Measurements from ENCODE around the gene BRD4. TPM values are rescaled to one million over a fixed set of nuclear protein-coding genes. Genes with fewer than 3 reads are reported as not detected.
A peak's percentile ranks its signal among the peaks of the same experiment; 100 is the strongest.

BRD4 gene
- total RNA-seq, 2 experiments from 2014 or later: 33.6 to 143 TPM

DNA sequence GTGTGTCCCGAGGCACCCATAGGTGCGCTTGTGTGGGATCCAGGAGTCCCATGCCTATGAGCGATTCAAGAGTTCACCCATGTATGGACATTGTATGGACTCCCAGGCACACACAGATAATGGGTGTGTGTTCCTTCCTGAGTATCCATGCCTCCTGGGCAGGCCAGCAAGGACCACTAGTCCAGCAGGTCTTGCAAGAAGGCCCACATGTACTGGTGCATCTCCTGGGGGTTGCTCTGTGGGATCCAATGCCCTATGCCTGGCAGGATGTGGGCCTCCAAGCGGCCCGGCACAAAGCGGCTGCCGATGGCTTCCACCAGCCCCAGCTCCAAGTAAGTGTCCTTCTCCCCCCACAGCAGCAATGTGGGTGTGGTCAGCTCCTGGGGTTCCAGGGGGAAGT lies 105.1 kb downstream of the BRD4 start:
- H4K20me1 ChIP-seq (ENCODE audit: insufficient read depth, low read length): no peaks in the 10 kb centered on the region
- no peak for DNase-seq (ENCODE audit: low spot score)
- H3K36me3 ChIP-seq (ENCODE audit: insufficient read depth, low read length): no peaks in the 10 kb centered on the region
- H2AFZ ChIP-seq (ENCODE audit: low read length): no peak overlapping the region
- intact Hi-C loops (cut with micrococcal nuclease; ENCODE audit: unreplicated experiment): no loop called here
- BruUV-seq (replicated peaks): no TSS peak
- H3K4me1 ChIP-seq (ENCODE audit: insufficient read depth, low read length, poor library complexity, severe bottlenecking): peaks cover 11% of the 10 kb centered on the region
- H3K9me3 ChIP-seq (ENCODE audit: low read length): no peaks in the 10 kb centered on the region
- H3K79me2 ChIP-seq (ENCODE audit: insufficient read depth, low read depth, low read length): no peaks in the 10 kb centered on the region
- CTCF ChIA-PET (ENCODE audit: unreplicated experiment): no interaction called here
- no peak overlapping the region for H3K4me2 ChIP-seq (ENCODE audit: low read length)
- no peak overlapping the region for H3K4me3 ChIP-seq (ENCODE audit: low read depth, low read length, poor library complexity, severe bottlenecking)
- no peak overlapping the region for H3K27ac ChIP-seq (ENCODE audit: low read depth, low read length, poor library complexity, severe bottlenecking)
- TF ChIP-seq, protein P1, sequence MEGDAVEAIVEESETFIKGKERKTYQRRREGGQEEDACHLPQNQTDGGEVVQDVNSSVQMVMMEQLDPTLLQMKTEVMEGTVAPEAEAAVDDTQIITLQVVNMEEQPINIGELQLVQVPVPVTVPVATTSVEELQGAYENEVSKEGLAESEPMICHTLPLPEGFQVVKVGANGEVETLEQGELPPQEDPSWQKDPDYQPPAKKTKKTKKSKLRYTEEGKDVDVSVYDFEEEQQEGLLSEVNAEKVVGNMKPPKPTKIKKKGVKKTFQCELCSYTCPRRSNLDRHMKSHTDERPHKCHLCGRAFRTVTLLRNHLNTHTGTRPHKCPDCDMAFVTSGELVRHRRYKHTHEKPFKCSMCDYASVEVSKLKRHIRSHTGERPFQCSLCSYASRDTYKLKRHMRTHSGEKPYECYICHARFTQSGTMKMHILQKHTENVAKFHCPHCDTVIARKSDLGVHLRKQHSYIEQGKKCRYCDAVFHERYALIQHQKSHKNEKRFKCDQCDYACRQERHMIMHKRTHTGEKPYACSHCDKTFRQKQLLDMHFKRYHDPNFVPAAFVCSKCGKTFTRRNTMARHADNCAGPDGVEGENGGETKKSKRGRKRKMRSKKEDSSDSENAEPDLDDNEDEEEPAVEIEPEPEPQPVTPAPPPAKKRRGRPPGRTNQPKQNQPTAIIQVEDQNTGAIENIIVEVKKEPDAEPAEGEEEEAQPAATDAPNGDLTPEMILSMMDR (conservative IDR thresholded peaks at IDR 0.05; ENCODE audit: low read length): no peak
- no peak for TF ChIP-seq EZH2phosphoT487 (IDR thresholded peaks at IDR 0.05; ENCODE audit: borderline replicate concordance, low read depth, low read length)
- no peaks in the 10 kb centered on the region for H3K9me2 ChIP-seq (ENCODE audit: insufficient read depth, low read length)
- POLR2A ChIA-PET: interaction anchor here (0.6 kb wide), 1 partner anchor 348 kb away, joined by 5 read pairs; no protein-coding TSS in a partner anchor

DNA sequence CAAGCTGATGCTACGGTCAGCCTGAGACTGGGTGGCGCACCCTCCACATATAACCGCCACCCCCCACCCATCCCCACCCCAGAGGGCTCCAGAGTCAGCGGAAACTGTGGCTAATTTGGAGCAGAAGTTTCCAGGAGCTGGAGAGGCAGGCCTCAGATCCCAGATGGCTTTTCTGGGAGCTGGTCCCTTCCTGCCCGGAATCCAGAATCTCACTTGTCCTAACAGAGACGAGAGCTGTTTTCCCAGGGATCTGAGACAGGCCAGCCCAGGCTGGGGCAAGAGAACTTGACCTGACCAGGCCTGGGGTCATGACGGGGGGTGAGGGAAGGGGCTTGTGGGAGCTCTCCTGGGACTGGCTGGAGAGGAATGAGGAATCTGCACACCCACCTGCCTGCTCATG lies 106.6 kb downstream of the BRD4 start:
- H3K36me3 ChIP-seq (ENCODE audit: insufficient read depth, low read length): no peaks in the 10 kb centered on the region
- no peaks in the 10 kb centered on the region for H3K9me3 ChIP-seq (ENCODE audit: low read length)
- DNase-seq (ENCODE audit: low spot score): no peak
- ChIA-PET CTCF (ENCODE audit: unreplicated experiment) (interaction anchor here (0.7 kb wide), 1 partner anchor 38 kb away, joined by 13 read pairs; no protein-coding TSS in a partner anchor), POLR2A (no interaction called here)
- BruUV-seq (replicated peaks): no TSS peak
- no peak overlapping the region for H2AFZ ChIP-seq (ENCODE audit: low read length)
- H3K79me2 ChIP-seq (ENCODE audit: insufficient read depth, low read depth, low read length): no peaks in the 10 kb centered on the region
- H3K9me2 ChIP-seq (ENCODE audit: insufficient read depth, low read length): no peaks in the 10 kb centered on the region
- H3K27ac ChIP-seq (ENCODE audit: low read depth, low read length, poor library complexity, severe bottlenecking): no peak overlapping the region
- no peak overlapping the region for H3K4me3 ChIP-seq (ENCODE audit: low read depth, low read length, poor library complexity, severe bottlenecking)
- H4K20me1 ChIP-seq (ENCODE audit: insufficient read depth, low read length): no peaks in the 10 kb centered on the region
- peaks cover 11% of the 10 kb centered on the region for H3K4me1 ChIP-seq (ENCODE audit: insufficient read depth, low read length, poor library complexity, severe bottlenecking)
- intact Hi-C loops (cut with micrococcal nuclease; ENCODE audit: unreplicated experiment): no loop called here
- no peak overlapping the region for H3K4me2 ChIP-seq (ENCODE audit: low read length)
- TF ChIP-seq, protein P1 (conservative IDR thresholded peaks at IDR 0.05; ENCODE audit: low read length): no peak
- TF ChIP-seq EZH2phosphoT487 (IDR thresholded peaks at IDR 0.05; ENCODE audit: borderline replicate concordance, low read depth, low read length): no peak

DNA sequence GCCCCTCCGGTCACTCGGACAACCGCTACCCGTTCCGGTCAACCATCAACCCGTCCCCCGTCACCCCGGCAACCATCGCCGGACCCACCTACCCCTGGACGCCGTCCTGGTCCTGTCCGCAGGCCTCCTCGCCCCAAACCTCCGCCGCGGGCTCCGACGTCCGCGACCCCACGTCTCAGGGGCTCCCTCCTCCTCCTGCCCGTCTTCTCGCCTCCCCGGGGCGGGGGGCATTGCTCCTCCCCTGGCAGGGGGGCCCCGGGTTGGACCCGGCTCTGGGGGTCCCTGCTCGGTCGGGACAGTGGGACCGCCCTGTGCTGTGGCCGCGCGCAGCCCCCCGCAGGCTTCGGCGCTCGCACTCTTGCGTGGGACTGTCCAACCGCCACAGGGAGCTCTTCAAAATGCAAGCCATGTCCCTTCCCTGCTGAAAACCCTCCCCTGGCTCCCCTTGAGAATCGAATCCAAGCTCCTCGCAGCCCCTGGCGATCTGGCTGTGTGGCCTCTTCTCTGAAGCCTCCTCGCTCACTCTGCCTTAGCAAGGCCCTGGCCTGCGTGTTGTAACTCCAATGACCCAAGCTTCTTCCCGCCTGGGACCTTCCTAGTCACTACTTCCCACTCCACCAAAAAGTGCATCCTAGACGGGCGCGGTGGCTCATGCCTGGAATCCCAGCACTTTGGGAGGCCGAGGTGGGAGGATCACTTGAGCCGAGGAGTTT lies 108.5 kb downstream of the BRD4 start:
- DNase-seq (ENCODE audit: low spot score): no peak
- Histone ChIP-seq H3K79me2 (ENCODE audit: insufficient read depth, low read depth, low read length) (no peaks in the 10 kb centered on the region), H3K4me2 (ENCODE audit: low read length) (peak overlapping the region; percentile 58), H3K4me1 (ENCODE audit: insufficient read depth, low read length, poor library complexity, severe bottlenecking) (peaks cover 11% of the 10 kb centered on the region), H4K20me1 (ENCODE audit: insufficient read depth, low read length) (no peaks in the 10 kb centered on the region), H2AFZ (ENCODE audit: low read length) (peak overlapping the region; percentile 40; the same call in 1 of the 2 replicates), H3K9me3 (ENCODE audit: low read length) (no peaks in the 10 kb centered on the region), H3K9me2 (ENCODE audit: insufficient read depth, low read length) (no peaks in the 10 kb centered on the region), H3K36me3 (ENCODE audit: insufficient read depth, low read length) (no peaks in the 10 kb centered on the region), H3K4me3 (ENCODE audit: low read depth, low read length, poor library complexity, severe bottlenecking) (peak overlapping the region; percentile 62), H3K27ac (ENCODE audit: low read depth, low read length, poor library complexity, severe bottlenecking) (no peak overlapping the region)
- intact Hi-C loops (cut with micrococcal nuclease; ENCODE audit: unreplicated experiment): no loop called here
- TF ChIP-seq, protein P1 (conservative IDR thresholded peaks at IDR 0.05; ENCODE audit: low read length): no peak
- no peak for TF ChIP-seq EZH2phosphoT487 (IDR thresholded peaks at IDR 0.05; ENCODE audit: borderline replicate concordance, low read depth, low read length)
- CTCF ChIA-PET (ENCODE audit: unreplicated experiment): no interaction called here
- BruUV-seq (replicated peaks): no TSS peak
- POLR2A ChIA-PET: no interaction called here

Data from OCI-LY7 (cell line).